ENCODE data around the gene QSOX1.

QSOX1 gene

GRCh38 chr1:180184041-180184440, 29.4 kb downstream of the QSOX1 start:
- H3K36me3 Mint-ChIP-seq (ENCODE audit: low read depth) = peaks cover 55% of the 10 kb centered on the region
- H3K27me3 Mint-ChIP-seq = no peaks in the 10 kb centered on the region
- H3K9me3 Mint-ChIP-seq = no peaks in the 10 kb centered on the region

GRCh38 chr1:180185281-180185680, 30.6 kb downstream of the QSOX1 start:
- peaks cover 64% of the 10 kb centered on the region for H3K36me3 Mint-ChIP-seq (ENCODE audit: low read depth)
- H3K9me3 Mint-ChIP-seq = no peaks in the 10 kb centered on the region
- DNase-seq = no peak
- no peak overlapping the region for H3K4me3 Mint-ChIP-seq
- H3K27ac Mint-ChIP-seq = no peak overlapping the region
- H3K27me3 Mint-ChIP-seq = no peaks in the 10 kb centered on the region
- H3K4me1 Mint-ChIP-seq (ENCODE audit: low read depth) = no peaks in the 10 kb centered on the region

More at GRCh38 chr1:180184041-180184440, 29.4 kb downstream of the QSOX1 start:
- no peak overlapping the region for H3K27ac Mint-ChIP-seq
- no peak overlapping the region for H3K4me3 Mint-ChIP-seq
- DNase-seq = no peak
- H3K4me1 Mint-ChIP-seq (ENCODE audit: low read depth) = no peaks in the 10 kb centered on the region

- Mint-ChIP-seq H3K36me3 (ENCODE audit: low read depth) (peaks cover 73% of the 10 kb centered on the region), H3K27ac (no peak overlapping the region), H3K4me1 (ENCODE audit: low read depth) (peaks cover 2% of the 10 kb centered on the region), H3K27me3 (no peaks in the 10 kb centered on the region), H3K9me3 (no peaks in the 10 kb centered on the region), H3K4me3 (no peak overlapping the region)
- no peak for DNase-seq
These were observed 31.4 kb downstream of the QSOX1 start for GRCh38 chr1:180185971-180186645.

GRCh38 chr1:180186831-180187230, 32.2 kb downstream of the QSOX1 start:
- Mint-ChIP-seq H3K27me3 (no peaks in the 10 kb centered on the region), H3K27ac (no peak overlapping the region), H3K4me3 (no peak overlapping the region), H3K9me3 (no peaks in the 10 kb centered on the region), H3K36me3 (ENCODE audit: low read depth) (peaks cover 80% of the 10 kb centered on the region), H3K4me1 (ENCODE audit: low read depth) (peaks cover 5% of the 10 kb centered on the region)
- DNase-seq = no peak

- Mint-ChIP-seq H3K27me3 (no peaks in the 10 kb centered on the region), H3K4me3 (no peak overlapping the region), H3K4me1 (ENCODE audit: low read depth) (peaks cover 5% of the 10 kb centered on the region), H3K9me3 (no peaks in the 10 kb centered on the region), H3K36me3 (ENCODE audit: low read depth) (peaks cover 80% of the 10 kb centered on the region), H3K27ac (no peak overlapping the region)
- DNase-seq = no peak
These were observed 33.0 kb downstream of the QSOX1 start for GRCh38 chr1:180187626-180188025.

GRCh38 chr1:180188091-180188506, 33.4 kb downstream of the QSOX1 start:
- peaks cover 5% of the 10 kb centered on the region for H3K4me1 Mint-ChIP-seq (ENCODE audit: low read depth)
- H3K36me3 Mint-ChIP-seq (ENCODE audit: low read depth) = peaks cover 81% of the 10 kb centered on the region
- DNase-seq = no peak
- no peak overlapping the region for H3K4me3 Mint-ChIP-seq
- no peaks in the 10 kb centered on the region for H3K27me3 Mint-ChIP-seq
- H3K9me3 Mint-ChIP-seq = no peaks in the 10 kb centered on the region
- H3K27ac Mint-ChIP-seq = no peak overlapping the region

- Mint-ChIP-seq H3K27ac (no peak overlapping the region), H3K4me3 (no peak overlapping the region), H3K27me3 (no peaks in the 10 kb centered on the region), H3K9me3 (no peaks in the 10 kb centered on the region), H3K36me3 (ENCODE audit: low read depth) (peaks cover 77% of the 10 kb centered on the region), H3K4me1 (ENCODE audit: low read depth) (peaks cover 5% of the 10 kb centered on the region)
- DNase-seq = no peak
These were observed 34.1 kb downstream of the QSOX1 start for GRCh38 chr1:180188684-180189175.

GRCh38 chr1:180190091-180190490, 35.4 kb downstream of the QSOX1 start:
- Mint-ChIP-seq H3K27ac (no peak overlapping the region), H3K36me3 (ENCODE audit: low read depth) (peaks cover 69% of the 10 kb centered on the region), H3K4me3 (no peak overlapping the region), H3K4me1 (ENCODE audit: low read depth) (peaks cover 5% of the 10 kb centered on the region), H3K27me3 (no peaks in the 10 kb centered on the region), H3K9me3 (no peaks in the 10 kb centered on the region)
- DNase-seq = no peak

GRCh38 chr1:180192172-180192571, 37.5 kb downstream of the QSOX1 start:
- Mint-ChIP-seq H3K36me3 (ENCODE audit: low read depth) (peaks cover 70% of the 10 kb centered on the region), H3K4me1 (ENCODE audit: low read depth) (peaks cover 5% of the 10 kb centered on the region), H3K9me3 (no peaks in the 10 kb centered on the region), H3K4me3 (no peak overlapping the region), H3K27me3 (no peaks in the 10 kb centered on the region), H3K27ac (no peak overlapping the region)
- no peak for DNase-seq

GRCh38 chr1:180193141-180194047, 38.7 kb downstream of the QSOX1 start:
- Mint-ChIP-seq H3K36me3 (ENCODE audit: low read depth) (peaks cover 73% of the 10 kb centered on the region), H3K27me3 (no peaks in the 10 kb centered on the region), H3K4me3 (no peak overlapping the region), H3K9me3 (no peaks in the 10 kb centered on the region), H3K27ac (no peak overlapping the region), H3K4me1 (ENCODE audit: low read depth) (peaks cover 5% of the 10 kb centered on the region)
- no peak for DNase-seq

- Mint-ChIP-seq H3K9me3 (no peaks in the 10 kb centered on the region), H3K27ac (no peak overlapping the region)
These were observed 39.4 kb downstream of the QSOX1 start for GRCh38 chr1:180194048-180194425.

GRCh38 chr1:180194546-180195207, 40.0 kb downstream of the QSOX1 start:
- Mint-ChIP-seq H3K4me1 (ENCODE audit: low read depth) (peaks cover 5% of the 10 kb centered on the region), H3K27ac (no peak overlapping the region), H3K4me3 (no peak overlapping the region), H3K27me3 (no peaks in the 10 kb centered on the region), H3K9me3 (no peaks in the 10 kb centered on the region), H3K36me3 (ENCODE audit: low read depth) (peaks cover 63% of the 10 kb centered on the region)
- no peak for DNase-seq

More at GRCh38 chr1:180194048-180194425, 39.4 kb downstream of the QSOX1 start:
- Mint-ChIP-seq H3K4me1 (ENCODE audit: low read depth) (peaks cover 5% of the 10 kb centered on the region), H3K4me3 (no peak overlapping the region), H3K27me3 (no peaks in the 10 kb centered on the region), H3K36me3 (ENCODE audit: low read depth) (peaks cover 68% of the 10 kb centered on the region)
- DNase-seq = no peak

- Mint-ChIP-seq H3K27ac (no peak overlapping the region), H3K27me3 (no peaks in the 10 kb centered on the region), H3K4me1 (ENCODE audit: low read depth) (peaks cover 5% of the 10 kb centered on the region), H3K36me3 (ENCODE audit: low read depth) (peaks cover 56% of the 10 kb centered on the region), H3K4me3 (no peak overlapping the region), H3K9me3 (no peaks in the 10 kb centered on the region)
- no peak for DNase-seq
These were observed 40.7 kb downstream of the QSOX1 start for GRCh38 chr1:180195401-180195800.

- Mint-ChIP-seq H3K36me3 (ENCODE audit: low read depth) (peaks cover 51% of the 10 kb centered on the region), H3K4me1 (ENCODE audit: low read depth) (peaks cover 5% of the 10 kb centered on the region), H3K27me3 (no peaks in the 10 kb centered on the region), H3K4me3 (no peak overlapping the region), H3K9me3 (no peaks in the 10 kb centered on the region), H3K27ac (no peak overlapping the region)
- DNase-seq = no peak
These were observed 41.2 kb downstream of the QSOX1 start for GRCh38 chr1:180195916-180196315.

All from activated T-cell treated with anti-CD3 and anti-CD28 coated beads, Interleukin-2, amount 50 U/mL, for 24 hours (primary cell).